ENCODE measurements around the gene NET1. TPM values are rescaled to one million over a fixed set of nuclear protein-coding genes. Genes with fewer than 3 reads are reported as not detected.
"Not testable (repeated sequence)": the region's sequence is repeated elsewhere in the genome, so short reads cannot be mapped to it uniquely, and the experiment has no call there.

NET1 gene, protein sequence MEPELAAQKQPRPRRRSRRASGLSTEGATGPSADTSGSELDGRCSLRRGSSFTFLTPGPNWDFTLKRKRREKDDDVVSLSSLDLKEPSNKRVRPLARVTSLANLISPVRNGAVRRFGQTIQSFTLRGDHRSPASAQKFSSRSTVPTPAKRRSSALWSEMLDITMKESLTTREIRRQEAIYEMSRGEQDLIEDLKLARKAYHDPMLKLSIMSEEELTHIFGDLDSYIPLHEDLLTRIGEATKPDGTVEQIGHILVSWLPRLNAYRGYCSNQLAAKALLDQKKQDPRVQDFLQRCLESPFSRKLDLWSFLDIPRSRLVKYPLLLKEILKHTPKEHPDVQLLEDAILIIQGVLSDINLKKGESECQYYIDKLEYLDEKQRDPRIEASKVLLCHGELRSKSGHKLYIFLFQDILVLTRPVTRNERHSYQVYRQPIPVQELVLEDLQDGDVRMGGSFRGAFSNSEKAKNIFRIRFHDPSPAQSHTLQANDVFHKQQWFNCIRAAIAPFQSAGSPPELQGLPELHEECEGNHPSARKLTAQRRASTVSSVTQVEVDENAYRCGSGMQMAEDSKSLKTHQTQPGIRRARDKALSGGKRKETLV
- 72.8 and 82.1 TPM in 2 replicates for total RNA-seq (2014; rRNA removed; shearing (Covaris generic))

DNA sequence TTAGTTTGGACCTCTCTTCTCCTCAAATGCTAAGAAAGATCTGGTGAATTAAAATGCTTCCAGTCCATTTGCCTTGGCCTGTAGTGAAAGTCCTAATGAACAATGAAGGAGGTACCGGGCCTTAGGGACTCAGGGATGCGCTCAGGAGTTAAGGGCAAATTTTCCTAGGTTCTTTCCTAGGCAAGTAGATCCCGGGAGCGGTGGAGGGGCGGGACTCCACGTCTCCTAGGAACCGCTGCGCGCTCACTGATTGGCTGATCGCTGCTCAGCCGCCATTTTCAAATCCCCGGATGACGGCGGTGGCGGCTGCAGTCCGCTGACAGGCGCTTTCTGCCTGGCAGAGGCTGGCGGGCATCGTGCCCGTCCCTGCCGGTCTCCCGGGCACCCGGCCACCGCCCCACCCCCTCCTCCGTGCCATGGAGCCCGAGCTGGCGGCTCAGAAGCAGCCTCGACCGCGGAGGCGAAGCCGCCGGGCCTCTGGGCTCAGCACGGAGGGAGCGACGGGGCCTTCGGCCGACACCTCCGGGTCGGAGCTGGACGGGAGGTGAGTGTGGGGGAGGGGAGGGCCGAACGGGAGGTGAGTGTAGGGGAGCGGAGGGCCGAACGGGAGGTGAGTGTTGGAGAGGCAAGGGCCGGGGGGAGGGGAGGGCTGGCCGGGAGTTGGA lies at the start of gene NET1:
NET1 (plus strand) TSS at position 281 of the 665 bp plus-strand sequence; CDS start at position 417, 136 bp downstream.
- peak; percentile 96 for DNase-seq (ENCODE audit: low spot score)

DNA sequence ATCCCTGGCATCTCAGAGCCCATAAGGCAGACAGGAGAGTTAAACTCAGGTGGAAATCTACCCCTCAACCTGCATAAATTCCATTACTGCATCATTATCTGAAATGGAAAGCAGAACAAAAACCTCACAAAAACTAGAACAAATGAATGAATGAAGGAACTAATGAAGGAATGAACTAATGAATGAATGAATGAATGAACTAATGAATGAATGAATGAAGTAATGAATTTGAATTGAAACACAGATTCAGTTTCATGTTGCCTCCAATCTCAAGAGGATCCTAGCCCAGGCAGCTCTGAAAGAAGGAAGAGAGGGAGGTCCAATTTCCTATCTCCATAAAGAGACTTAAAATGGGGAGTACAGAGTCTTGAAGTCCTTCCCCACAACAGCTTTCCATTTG lies 49.5 kb upstream of the NET1 start:
- no peak for DNase-seq (ENCODE audit: low spot score)

DNA sequence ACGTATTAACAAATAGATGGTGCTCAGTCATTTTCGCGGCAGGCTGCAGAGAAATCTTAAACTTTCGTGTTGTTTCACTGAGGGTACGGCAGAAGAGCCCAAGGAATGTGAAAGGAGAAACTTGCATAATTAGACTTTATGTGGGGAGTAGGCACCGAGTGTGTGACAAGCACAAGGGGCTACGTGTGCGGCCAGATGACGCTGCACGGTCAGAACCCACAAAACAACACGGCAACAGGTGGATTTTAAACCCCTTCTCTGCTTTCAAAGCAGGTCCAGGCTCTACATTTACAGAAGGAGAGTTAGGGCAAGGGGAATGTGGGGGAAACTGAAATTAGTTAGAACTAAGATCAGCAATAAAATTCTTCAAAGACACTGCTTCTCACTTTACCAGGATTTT lies 48.0 kb upstream of the NET1 start:
- DNase-seq (ENCODE audit: low spot score): no peak

DNA sequence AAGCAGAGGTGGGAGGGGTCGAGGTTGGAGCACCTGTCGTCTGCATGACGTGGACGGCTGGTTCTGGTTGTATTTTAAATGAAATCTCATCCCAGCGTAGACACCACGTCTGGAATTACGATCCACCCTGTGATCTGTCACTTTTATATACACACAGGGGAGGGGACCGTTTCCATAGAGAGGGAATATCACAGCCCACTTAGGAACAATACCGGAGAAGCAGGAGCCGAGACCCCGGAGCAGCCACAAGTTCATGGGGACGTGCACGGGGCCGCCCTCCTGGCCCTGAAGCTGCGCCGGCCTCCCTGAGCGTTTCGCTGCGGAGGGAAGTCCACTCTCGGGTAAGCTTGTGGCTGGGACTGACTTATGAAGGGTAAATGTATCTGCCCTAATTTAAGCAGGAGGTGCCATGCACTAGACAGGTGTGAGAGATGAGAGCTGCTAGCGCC lies 47.4 kb upstream of the NET1 start, which contains the start of gene UCN3:
UCN3 (plus strand) TSS at position 77 of the 449 bp plus-strand sequence. CDS start 8,755 bp downstream, outside the sequence.
- DNase-seq (ENCODE audit: low spot score): no peak

DNA sequence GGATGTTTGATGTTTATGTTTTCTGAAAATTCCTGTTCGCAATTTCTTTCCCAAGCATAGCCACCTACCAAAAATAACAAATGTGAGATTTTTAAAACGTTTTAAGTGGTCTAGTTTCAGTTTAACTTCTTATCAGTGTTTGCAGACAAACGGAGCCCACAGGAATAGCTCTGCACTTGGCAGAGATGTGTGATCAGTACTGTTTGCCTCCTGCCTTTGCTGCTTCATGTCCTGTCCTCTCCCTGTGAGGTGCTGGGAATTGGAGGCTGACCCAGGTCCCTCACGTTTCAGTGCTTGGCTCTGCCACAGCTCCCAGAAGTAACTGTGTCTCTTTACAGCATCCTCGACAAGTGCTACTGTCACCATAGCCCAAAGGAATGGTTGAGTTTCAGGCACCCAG lies 46.4 kb upstream of the NET1 start:
- DNase-seq (ENCODE audit: low spot score): no peak

DNA sequence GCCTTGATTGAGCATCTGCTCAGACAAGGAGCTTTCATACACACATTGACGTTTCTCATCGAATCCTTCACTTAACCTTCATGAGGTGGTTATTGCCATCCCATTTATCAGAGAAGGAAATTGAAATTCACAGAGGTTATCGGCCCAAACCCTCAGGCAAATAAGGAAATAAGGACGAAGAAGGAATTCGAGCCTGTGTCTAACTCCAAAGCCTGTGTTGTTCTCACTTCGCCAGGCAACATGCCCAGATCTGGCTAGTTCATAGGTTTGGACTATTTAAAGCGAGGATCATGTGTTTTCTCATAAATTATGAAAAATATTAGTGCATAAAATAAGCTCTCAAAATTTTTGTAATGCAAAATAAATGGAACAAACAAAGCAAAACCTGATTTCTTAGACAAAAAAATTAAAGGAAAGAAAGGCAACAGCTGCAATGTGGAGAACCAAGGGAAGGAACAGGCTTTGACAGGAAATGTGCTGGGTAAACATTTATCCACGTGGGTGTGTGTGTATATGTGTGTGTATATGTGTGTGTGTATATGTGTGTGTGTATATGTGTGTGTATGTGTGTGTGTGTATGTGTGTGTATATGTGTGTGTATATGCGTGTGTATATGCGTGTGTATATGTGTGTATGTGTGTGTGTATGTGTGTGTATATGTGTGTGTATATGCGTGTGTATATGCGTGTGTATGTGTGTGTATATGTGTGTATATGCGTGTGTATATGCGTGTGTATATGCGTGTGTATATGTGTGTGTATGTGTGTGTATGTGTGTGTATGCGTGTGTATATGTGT lies 42.8 kb upstream of the NET1 start:
- no peak for DNase-seq (ENCODE audit: low spot score)

DNA sequence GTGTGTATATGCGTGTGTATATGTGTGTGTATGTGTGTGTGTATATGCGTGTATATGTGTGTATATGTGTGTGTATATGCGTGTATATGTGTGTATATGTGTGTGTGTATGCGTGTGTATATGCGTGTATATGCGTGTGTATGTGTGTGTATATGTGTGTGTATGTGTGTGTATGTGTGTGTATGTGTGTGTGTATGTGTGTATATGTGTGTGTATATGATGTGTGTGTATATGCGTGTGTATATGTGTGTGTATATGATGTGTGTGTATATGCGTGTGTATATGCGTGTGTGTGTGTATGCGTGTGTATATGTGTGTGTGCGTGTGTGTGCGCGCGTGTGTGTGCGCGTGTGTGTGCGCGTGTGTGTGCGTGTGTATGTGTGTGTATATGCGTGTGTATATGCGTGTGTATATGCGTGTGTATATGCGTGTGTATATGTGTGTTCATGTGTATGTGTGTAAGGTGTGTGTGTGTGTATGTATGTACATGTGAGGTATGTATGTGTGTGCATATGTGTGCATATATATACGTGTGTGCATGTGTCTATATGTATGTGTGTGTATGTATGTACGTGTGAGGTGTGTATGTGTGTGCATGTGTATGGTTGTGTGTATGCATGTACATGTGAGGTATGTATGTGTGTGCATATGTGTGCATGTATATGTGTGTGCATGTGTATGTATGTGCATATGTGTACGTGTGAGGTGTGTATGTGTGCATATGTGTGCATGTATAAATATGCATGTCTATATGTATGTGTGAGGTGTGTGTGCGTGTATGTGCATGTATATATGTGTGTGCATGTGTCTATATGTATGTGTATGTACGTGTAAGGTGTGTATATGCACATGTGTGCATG lies 41.6 kb upstream of the NET1 start:
- DNase-seq (ENCODE audit: low spot score): no peak

DNA sequence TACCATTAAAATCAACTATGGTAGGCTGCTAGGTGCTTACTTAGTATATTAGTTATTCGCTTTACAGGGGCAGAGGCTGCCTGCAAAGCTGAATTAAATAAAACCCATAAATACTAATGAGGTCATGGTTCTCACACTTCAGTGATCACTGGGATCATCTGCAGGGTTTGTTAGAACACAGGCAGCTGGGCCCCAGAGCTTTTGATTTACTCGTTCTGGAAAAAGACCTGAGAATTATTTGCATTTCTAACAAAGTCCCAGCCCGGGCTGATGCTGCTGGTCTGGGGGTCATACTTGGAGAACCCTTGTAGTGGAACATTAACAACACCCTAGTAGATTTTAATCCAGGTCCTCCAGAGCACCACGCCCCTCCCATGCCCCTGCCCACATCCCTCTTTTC lies 39.0 kb upstream of the NET1 start:
- no peak for DNase-seq (ENCODE audit: low spot score)

DNA sequence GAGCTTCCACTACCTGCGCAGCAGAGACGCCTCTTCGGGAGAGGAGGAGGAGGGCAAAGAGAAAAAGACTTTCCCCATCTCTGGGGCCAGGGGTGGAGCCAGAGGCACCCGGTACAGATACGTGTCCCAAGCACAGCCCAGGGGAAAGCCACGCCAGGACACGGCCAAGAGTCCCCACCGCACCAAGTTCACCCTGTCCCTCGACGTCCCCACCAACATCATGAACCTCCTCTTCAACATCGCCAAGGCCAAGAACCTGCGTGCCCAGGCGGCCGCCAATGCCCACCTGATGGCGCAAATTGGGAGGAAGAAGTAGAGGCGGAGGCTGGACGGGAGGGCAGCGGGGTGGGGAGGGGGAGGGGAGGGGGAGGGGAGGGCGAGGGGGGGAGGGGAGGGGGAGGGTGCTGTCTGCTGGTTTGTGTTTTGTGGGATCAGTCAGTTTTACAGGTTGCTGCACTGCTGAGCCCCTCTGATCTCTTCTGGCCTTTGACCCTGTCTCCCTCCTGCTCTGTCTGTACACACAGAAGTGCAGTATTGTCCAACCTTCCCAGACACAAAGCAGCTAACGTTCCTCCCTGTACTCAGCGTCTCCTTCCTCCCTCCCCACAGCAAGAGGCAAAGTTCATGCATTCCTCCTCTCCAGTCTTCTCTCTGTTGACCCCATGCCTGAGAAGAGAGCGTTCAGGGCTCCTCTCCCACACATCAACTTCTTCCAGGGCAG lies 38.3 kb upstream of the NET1 start:
- no peak for DNase-seq (ENCODE audit: low spot score)

DNA sequence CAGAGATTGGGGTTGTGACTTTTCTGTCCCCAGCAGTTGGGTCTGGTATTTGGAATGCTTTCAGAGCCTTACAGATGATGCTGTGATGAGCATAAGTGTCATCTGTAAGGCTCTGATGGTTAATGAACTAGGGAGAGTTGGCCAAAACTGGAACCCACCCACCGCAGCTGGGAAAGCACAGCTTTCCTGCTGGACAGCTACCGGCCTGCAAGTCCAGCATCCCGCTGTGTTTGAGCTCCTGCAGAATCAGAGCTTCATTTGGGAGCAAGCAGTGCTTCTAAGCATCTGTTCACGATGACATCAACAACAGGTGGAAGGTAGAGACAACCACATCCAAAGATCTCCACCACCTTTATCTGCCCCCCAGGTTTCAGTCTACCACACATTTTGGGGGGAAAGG lies 35.9 kb upstream of the NET1 start:
- no peak for DNase-seq (ENCODE audit: low spot score)

DNA sequence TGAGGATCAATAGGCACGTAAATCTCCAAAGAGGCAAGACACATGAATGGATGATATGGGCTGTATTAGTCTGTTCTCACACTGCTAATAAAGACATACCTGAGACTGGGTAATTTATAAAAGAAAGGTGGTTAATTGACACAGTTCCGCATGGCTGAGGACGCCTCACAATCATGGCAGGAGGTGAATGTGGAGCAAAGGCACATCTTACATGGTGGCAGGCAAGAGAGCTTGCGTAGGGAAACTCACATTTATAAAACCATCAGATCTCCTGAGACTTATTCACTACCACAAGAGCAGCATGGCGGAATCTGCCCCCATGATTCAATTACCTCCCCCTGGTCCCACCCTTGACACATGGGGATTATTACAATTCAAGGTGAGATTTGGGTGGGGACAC lies 33.2 kb upstream of the NET1 start:
- not testable (repeated sequence) for DNase-seq (ENCODE audit: low spot score)

DNA sequence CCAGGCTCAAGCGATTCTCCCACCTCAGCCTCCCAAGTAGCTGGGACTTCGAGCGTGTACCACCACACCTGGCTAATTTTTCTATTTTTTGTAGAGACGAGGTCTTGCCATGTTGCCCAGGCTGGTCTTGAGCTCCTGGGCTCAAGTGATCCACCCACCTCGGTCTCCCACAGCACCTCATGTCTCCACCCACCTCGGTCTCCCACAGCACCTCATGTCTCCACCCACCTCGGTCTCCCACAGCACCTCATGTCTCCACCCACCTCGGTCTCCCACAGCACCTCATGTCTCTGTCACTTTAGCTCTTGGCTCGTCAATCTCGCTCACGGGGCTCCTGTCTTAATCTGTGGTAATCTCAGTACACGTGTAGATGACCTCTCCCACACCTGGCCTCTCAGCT lies 32.0 kb upstream of the NET1 start:
- DNase-seq (ENCODE audit: low spot score): not testable (repeated sequence)

DNA sequence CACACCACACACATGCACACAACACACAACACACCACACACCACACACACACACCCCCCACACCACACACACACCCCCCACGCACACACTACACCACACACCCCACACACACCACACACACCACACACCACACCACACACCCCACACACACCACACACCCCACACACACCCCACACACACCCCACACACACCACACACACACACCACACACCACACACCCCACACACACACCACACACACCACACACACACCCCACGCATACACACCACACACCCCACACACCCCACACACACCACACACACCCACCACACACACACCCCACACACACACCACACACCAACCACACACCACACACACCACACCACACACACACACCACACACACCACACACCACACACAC lies 31.2 kb upstream of the NET1 start:
- DNase-seq (ENCODE audit: low spot score): no peak

DNA sequence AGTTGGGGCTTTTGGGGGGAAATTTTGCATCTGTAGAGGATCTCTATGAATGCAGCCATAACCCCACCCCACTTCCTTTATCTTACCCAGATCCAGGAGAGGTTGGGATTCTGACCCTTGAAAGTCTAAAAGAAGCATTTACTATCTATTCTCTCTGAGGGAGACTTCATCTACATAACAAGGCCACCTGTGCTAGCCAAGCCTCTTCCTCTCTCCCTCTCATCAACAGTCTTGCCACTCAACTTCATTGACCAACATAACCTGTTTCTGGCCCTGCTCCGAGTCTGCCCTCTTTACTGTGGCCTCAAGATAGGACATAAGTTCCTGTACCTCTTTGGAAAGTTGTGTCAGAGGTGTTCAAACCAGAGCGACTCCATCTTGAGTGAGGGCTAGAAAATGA lies 27.1 kb upstream of the NET1 start:
- no peak for DNase-seq (ENCODE audit: low spot score)

DNA sequence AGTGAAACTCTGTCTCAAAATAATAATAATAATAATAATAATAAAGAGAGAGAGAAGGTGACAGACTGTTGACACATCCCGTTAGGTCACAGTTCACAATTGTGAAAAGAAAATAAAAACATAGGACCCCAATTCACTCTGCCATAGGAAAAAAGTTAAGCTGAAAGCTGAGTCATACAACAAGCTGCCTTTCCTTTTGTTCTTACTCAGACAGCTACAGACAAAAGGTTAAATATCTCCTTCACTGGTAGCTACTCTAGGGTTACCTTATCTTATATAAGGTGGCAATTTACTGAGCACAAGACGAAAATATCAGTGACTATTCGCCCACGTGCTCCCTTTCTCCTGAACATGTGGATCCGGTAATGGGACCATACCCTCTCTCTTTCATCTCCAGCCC lies 25.2 kb upstream of the NET1 start:
- no peak for DNase-seq (ENCODE audit: low spot score)

DNA sequence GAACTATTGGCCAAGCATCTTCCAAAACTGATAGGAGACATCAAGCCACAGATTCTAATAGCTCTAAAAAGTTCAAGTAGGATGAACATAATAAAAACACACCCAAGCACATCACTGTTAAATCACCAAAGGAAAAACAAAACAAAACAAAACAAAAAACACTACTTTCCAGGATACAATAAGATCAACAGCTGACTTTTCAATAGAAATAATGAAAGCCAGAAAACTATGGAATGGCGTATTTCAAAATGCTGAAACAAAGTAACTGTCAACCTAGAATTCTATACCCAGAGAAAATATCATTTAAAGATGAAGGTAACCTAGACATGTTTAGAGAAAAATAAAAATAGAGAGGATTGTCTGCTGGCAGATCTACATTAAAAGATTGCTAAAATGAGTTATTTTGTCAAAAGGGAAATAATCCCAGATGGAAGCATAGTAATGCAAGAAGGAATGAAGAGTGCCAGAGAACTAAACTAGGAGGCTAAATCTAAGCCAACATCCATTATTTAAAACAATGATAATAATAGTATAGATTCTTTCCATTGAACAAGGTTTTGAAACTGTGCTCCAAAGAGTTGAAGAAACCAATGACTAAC lies 21.7 kb upstream of the NET1 start:
- no peak for DNase-seq (ENCODE audit: low spot score)

DNA sequence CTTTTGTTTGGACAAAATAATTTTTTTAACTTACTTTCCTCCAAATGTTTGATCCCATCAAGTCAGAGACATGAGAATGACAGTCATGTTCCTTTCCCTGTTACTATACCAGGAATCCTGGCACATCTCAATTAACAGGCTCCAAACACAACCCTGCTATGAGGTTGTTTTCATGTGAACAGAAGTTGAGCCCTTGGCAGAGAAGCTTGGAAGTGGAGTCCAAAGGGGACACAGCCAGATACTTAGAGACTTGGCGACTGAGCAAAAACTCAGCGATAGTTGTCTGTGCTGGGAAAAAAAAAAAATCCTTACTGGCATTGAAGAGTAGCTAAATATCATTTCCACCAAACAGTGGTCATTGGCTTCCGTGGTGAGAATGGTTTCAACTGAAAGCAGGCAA lies 20.6 kb upstream of the NET1 start:
- no peak for DNase-seq (ENCODE audit: low spot score)

DNA sequence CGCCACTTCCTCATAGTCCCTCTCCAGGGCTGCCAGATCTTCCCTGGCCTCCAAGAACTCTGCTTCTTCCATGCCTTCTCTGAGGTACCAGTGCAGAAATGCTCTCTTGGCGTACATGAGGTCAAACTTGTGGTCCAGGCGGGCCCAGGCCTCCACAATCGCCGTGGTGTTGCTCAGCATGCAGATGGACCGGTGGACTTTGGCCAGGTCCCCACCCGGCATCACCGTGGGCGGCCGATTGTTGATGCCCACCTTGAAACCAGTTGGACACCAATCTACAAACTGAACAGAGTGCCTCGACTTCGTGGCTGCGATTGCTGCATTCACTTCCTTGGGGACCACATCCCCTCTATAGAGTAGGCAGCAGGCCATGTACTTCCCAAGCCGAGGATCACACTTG lies 18.8 kb upstream of the NET1 start:
- DNase-seq (ENCODE audit: low spot score): no peak

DNA sequence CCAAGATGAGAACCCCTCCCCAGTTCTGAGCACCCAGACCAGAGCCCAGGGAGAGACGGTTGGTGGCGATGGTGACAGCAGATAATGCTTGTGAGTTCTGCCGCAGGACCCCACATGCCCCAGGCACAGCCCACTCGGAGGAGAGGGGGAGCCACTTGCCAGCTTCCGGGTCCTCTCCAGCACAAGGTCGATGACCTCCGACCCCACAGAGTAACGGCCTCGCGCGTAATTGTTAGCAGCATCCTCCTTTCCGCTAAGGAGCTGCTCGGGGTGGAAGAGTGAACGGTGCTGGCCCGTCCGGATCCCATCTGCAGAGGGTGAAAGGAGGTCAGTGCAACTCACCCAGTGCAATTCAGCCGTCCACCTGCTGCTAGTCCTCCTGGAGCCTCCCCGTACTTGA lies 17.2 kb upstream of the NET1 start:
- DNase-seq (ENCODE audit: low spot score): no peak
